Small intestine (tissue), 7 donors: ENCODE measurements around the gene DSG4. TPM values are rescaled to one million over a fixed set of nuclear protein-coding genes. Genes with fewer than 3 reads are reported as not detected.

Source experiments
- DNase-seq, 2 donors: peaks; one replicate each; pipeline versions ENCODE4 v3.0.0 to v3.0.0-alpha.2; 2013
- FAIRE-seq: peaks from 2 replicates; lab custom pipeline; 2012; peaks lifted over from hg19 to GRCh38; lab: Jason Lieb, UNC
- H3K27ac ChIP-seq, 3 donors: one replicate each; pipeline ENCODE4 v1.5.1; 2013; ENCODE audit warnings: low read length in 2 of 3, mild to moderate bottlenecking in 2 of 3, control low read depth in 1 of 3, inconsistent platforms in 1 of 3, low read depth in 1 of 3, moderate library complexity in 1 of 3
- H3K27me3 ChIP-seq, 3 donors: one replicate each; pipeline ENCODE4 v1.6.1; 2013; ENCODE audit warnings: low read length in 3 of 3, inconsistent platforms in 1 of 3; ENCODE audit not compliant: control insufficient read depth in 3 of 3, insufficient read depth in 3 of 3
- H3K36me3 ChIP-seq, 3 donors: one replicate each; pipeline ENCODE4 v1.6.1; 2013; ENCODE audit warnings: low read length in 3 of 3, inconsistent platforms in 1 of 3, low read depth in 1 of 3, mild to moderate bottlenecking in 1 of 3, moderate library complexity in 1 of 3; ENCODE audit not compliant: control insufficient read depth in 3 of 3, insufficient read depth in 2 of 3
- H3K4me1 ChIP-seq, 3 donors: one replicate each; pipeline ENCODE4 v1.6.1; 2013; ENCODE audit warnings: low read length in 2 of 3, inconsistent platforms in 1 of 3, low read depth in 1 of 3, mild to moderate bottlenecking in 1 of 3, moderate library complexity in 1 of 3; ENCODE audit not compliant: control insufficient read depth in 3 of 3, insufficient read depth in 2 of 3
- H3K4me3 ChIP-seq, 3 donors: one replicate each; pipeline ENCODE4 v1.5.1; 2013; ENCODE audit warnings: low read length in 3 of 3, control low read depth in 1 of 3, inconsistent platforms in 1 of 3, low read depth in 1 of 3, mild to moderate bottlenecking in 1 of 3, moderate library complexity in 1 of 3
- H3K9me3 ChIP-seq, 2 donors: one replicate each; pipeline ENCODE4 v1.6.1; 2013; ENCODE audit warnings: low read depth in 1 of 2, low read length in 1 of 2; ENCODE audit not compliant: control insufficient read depth in 2 of 2, insufficient read depth in 1 of 2
- WGBS, 3 donors: extraction: QIAGEN DNeasy Blood & Tissue Kit; methylation state at CpG; one replicate each; pipeline ENCODE4 v1.1.7; 2013; 5-methylcytosine and 5-hydroxymethylcytosine counted together
- polyA plus RNA-seq, 4 donors: library from polyadenylated mRNA; stranded (reverse) in 3 of 4; unstranded in 1 of 4; fragments of 200-250 nt in 3 of 4; fragments of 120-200 nt in 1 of 4; gene quantifications; one replicate each; pipeline versions ENCODE4 v1.2.1 to v1.2.3, GENCODE V29; 2013
- donor health status: healthy with polysubstance abuse.
- donor health status: control.
- donor health status: control.
- donor health status: Bipolar disorder and iron deficiency.
- donor health status: healthy.

DSG4 gene
- polyA plus RNA-seq, 4 donors = 0.07 to 0.28 TPM; not detected in 2

DNA sequence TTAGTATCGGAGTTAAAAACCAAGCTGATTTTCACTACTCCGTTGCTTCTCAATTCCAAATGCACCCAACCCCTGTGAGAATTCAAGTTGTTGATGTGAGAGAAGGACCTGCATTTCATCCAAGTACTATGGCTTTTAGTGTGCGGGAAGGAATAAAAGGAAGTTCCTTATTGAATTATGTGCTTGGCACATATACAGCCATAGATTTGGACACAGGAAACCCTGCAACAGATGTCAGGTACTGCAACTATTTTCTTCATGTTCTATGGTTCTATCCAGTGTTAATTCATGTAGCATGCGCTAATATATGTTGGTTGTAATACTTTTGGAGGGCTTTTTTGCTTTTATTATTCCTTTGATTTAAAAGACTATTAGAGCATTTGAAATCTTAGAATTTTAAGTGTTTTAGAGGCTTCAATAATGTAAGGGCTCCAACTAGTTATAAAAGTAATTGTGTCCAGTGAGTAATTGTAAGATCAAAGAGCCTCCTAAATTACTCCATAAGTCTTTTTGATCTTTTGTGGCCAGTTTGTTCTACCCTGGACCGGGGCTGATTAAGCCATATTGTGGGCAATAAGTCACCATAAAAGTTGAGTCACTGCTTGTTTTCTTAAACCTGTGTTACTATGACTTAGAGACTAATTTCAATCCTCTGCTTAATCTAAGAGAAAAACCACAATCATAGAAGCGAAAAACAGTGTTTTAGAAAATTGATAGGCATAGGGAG, 22.9 kb downstream of the DSG4 start:
- Histone ChIP-seq H3K36me3 (no peaks in the 10 kb centered on the region), H3K27ac (peak overlapping the region; percentile 41 to 69 (median 49)), H3K4me1 (peaks cover 3 to 37% (median 4%) of the 10 kb centered on the region in 3 donors), H3K9me3 (no peaks in the 10 kb centered on the region), H3K27me3 (no peaks in the 10 kb centered on the region), H3K4me3 (no peak overlapping the region)
- 12 to 29% (median 19%) methylated on average over 6 of the region's 6 CpGs for WGBS, 3 donors
- DNase-seq = peak; percentile 83 to 93
- peak; percentile 87 for FAIRE-seq

- Histone ChIP-seq H3K4me3 (no peak overlapping the region), H3K36me3 (no peaks in the 10 kb centered on the region), H3K27ac (peak overlapping the region in 1 of 3 donors; percentile 31), H3K9me3 (no peaks in the 10 kb centered on the region), H3K4me1 (peaks cover 3 to 36% (median 4%) of the 10 kb centered on the region in 3 donors), H3K27me3 (no peaks in the 10 kb centered on the region)
- WGBS, 3 donors = 9 to 38% (median 23%) methylated on average over 6 of the region's 6 CpGs
- DNase-seq = peak; percentile 72 to 91
- FAIRE-seq = peak; percentile 70
Observed at GRCh38 chr18:31401156-31402025, 24.8 kb downstream of the DSG4 start.

DNA sequence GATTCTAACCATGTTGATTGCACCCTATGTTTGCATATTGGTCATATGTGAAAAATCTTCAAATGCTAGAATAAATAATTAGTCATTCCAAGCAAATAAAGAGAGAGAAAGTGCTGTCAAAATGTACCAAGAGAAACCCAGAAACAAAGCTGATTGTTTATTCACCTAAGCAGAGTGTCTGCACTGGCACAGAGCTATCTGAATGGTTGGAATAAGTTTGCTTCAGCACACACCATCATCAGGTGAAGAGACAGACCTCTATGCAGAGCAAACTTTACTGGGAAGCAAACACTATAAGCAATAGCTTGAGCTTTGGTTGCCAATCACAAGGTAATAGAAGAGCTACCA, 25.4 kb downstream of the DSG4 start:
- Histone ChIP-seq H3K4me1 (peaks cover 0 to 30% (median 2%) of the 10 kb centered on the region in 3 donors), H3K4me3 (no peak overlapping the region), H3K36me3 (no peaks in the 10 kb centered on the region), H3K27ac (peak overlapping the region in 1 of 3 donors; percentile 19), H3K27me3 (no peaks in the 10 kb centered on the region), H3K9me3 (no peaks in the 10 kb centered on the region)
- DNase-seq (peak in 1 of 2 donors; percentile 30), FAIRE-seq (no peak)

DNA sequence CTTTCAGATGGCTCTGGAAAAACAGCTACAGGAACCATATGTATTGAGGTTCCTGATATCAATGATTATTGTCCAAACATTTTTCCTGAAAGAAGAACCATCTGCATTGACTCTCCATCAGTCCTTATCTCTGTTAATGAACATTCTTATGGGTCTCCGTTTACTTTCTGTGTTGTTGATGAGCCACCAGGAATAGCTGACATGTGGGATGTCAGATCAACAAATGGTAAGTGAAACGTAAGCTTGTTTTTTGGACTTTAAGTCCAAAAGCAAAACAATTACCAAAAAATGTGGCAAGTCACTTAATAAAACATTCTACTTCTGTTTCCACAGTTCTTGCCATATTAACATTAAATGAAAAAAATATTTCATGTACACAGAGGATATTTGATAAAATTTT, 26.8 kb downstream of the DSG4 start:
- FAIRE-seq = no peak

DNA sequence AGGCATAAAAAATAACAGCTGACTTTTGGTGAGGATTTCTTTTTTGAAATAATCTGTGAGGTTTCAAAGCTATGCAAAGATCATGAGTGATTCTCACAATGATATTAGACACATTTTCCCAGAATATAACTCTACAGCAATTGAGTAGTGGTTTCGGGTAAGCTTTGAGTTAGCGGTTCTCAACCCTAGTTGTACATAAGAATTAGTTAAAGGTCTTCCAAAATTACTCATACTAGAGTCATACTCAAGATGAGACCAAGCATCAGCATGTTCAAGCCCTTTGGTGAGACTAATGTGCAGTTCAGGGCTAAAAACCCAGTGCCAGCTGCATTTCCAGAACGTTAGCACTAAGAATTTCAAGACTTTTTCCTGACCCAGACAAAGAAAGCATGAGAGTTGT, 31.1 kb downstream of the DSG4 start:
- no peaks in the 10 kb centered on the region for H3K27me3 ChIP-seq
- H3K4me3 ChIP-seq = no peak overlapping the region
- no peak overlapping the region for H3K27ac ChIP-seq
- peaks cover 0 to 3% (median 0%) of the 10 kb centered on the region in 3 donors for H3K4me1 ChIP-seq
- no peaks in the 10 kb centered on the region for H3K9me3 ChIP-seq
- H3K36me3 ChIP-seq = no peaks in the 10 kb centered on the region
- WGBS, 3 donors = 83 to 86% (median 85%) methylated on average over 3 of the region's 3 CpGs
- no peak for DNase-seq
- no peak for FAIRE-seq

More for the DNA sequence above, 26.8 kb downstream of the DSG4 start:
- Histone ChIP-seq H3K27me3 (no peaks in the 10 kb centered on the region), H3K4me1 (peaks cover 0 to 20% (median 2%) of the 10 kb centered on the region in 3 donors), H3K27ac (no peak overlapping the region), H3K9me3 (no peaks in the 10 kb centered on the region), H3K4me3 (no peak overlapping the region), H3K36me3 (no peaks in the 10 kb centered on the region)
- DNase-seq = no peak
- WGBS, 3 donors = 54 to 60% (median 55%) methylated on average over 2 of the region's 2 CpGs

DNA sequence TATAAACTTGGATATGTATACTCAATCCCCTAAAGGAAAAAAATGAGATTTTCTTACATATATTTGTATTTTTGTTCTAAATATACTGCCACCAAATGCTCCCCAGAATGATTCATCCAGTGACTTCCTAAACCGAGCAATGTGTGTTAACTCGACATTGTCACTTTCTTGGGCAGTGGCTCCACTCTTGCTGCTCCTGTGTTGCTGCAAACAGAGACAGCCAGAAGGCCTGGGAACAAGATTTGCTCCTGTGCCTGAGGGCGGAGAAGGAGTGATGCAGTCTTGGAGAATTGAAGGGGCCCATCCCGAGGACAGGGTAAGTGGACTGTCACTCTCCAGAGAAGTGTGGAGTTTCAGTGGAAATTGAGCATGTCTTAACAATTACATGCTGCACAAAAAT, 32.7 kb downstream of the DSG4 start:
- 65 to 83% (median 78%) methylated on average over 4 of the region's 4 CpGs for WGBS, 3 donors
- FAIRE-seq (no peak), DNase-seq (no peak)
- no peak overlapping the region for H3K4me3 ChIP-seq
- H3K36me3 ChIP-seq = no peaks in the 10 kb centered on the region
- no peaks in the 10 kb centered on the region for H3K27me3 ChIP-seq
- H3K9me3 ChIP-seq = no peaks in the 10 kb centered on the region
- no peak overlapping the region for H3K27ac ChIP-seq
- H3K4me1 ChIP-seq = no peaks in the 10 kb centered on the region

DNA sequence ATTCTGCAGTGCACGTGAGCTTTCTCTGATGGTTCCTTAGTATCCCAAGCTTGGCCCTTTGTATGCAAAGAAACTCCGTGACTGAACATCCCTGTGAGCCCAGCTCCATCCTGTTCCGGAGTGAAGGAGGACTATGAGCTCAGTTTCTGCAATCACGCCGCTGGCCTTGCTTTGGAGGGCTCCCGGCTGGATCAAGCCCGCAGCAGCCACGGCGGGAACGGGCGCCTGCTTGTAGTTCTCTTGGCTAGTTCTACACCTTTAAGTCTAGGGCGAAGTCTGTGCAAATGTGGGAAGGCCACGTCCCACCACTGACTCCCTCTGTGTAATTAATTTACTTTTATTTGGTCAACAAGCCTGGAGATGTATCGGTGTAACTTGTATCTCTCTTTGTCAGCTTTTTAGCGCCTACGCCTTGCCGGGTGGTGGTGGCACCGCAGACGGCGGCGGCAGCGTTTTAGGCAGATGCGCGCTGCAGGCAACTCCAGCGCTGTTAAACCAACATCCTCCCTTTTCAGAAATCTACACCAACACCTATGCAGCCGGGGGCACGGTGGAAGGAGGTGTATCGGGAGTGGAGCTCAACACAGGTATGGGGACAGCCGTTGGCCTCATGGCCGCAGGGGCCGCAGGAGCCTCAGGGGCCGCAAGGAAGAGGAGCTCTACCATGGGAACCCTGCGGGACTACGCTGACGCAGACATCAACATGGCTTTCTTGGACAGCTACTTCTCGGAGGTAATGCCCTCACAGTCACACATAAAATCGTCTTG, 34.3 kb downstream of the DSG4 start:
- WGBS, 3 donors = 71 to 92% (median 88%) methylated on average over 37 of the region's 37 CpGs
- DNase-seq = no peak
- no peaks in the 10 kb centered on the region for H3K36me3 ChIP-seq
- no peaks in the 10 kb centered on the region for H3K4me1 ChIP-seq
- H3K27ac ChIP-seq = no peak overlapping the region
- H3K9me3 ChIP-seq = no peaks in the 10 kb centered on the region
- no peak for FAIRE-seq
- H3K27me3 ChIP-seq = no peaks in the 10 kb centered on the region
- no peak overlapping the region for H3K4me3 ChIP-seq

DNA sequence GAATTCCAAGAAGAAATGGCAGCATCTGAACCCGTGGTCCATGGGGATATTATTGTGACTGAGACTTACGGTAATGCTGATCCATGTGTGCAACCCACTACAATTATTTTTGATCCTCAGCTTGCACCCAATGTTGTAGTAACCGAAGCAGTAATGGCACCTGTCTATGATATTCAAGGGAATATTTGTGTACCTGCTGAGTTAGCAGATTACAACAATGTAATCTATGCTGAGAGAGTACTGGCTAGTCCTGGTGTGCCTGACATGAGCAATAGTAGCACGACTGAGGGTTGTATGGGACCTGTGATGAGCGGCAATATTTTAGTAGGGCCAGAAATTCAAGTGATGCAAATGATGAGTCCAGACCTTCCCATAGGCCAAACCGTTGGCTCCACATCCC, 36.6 kb downstream of the DSG4 start:
- FAIRE-seq (no peak), DNase-seq (no peak)
- Histone ChIP-seq H3K4me1 (no peaks in the 10 kb centered on the region), H3K27ac (no peak overlapping the region), H3K9me3 (no peaks in the 10 kb centered on the region), H3K4me3 (no peak overlapping the region), H3K27me3 (no peaks in the 10 kb centered on the region), H3K36me3 (no peaks in the 10 kb centered on the region)
- 88 to 91% (median 88%) methylated on average over 6 of the region's 6 CpGs for WGBS, 3 donors
